Endothelial cell of umbilical vein (primary cell): ENCODE results near the gene CFAP46.

ENCODE experiments used
- CTCF ChIP-seq, 2 donors: IDR thresholded peaks; 1 replicate in 1 of 2; 2 replicates in 1 of 2; pipeline ENCODE4 v1.5.1; 2011; ENCODE audit warnings: low read length in 2 of 2, mild to moderate bottlenecking in 2 of 2, moderate library complexity in 2 of 2, control low read depth in 1 of 2, inconsistent platforms in 1 of 2, low read depth in 1 of 2; ENCODE audit not compliant: insufficient read depth in 1 of 2; ENCODE audit errors: extremely low read depth in 1 of 2
- EZH2 ChIP-seq: IDR thresholded peaks from 2 replicates; pipeline ENCODE4 v1.6.1; 2012; ENCODE audit warnings: borderline replicate concordance, low read depth, mild to moderate bottlenecking, moderate library complexity, low read length, inconsistent platforms; ENCODE audit not compliant: severe bottlenecking
- MAX ChIP-seq: IDR thresholded peaks from 2 replicates; pipeline ENCODE4 v1.6.1; 2011; ENCODE audit not compliant: insufficient read depth, insufficient read length
- POLR2A ChIP-seq: IDR thresholded peaks from 2 replicates; pipeline ENCODE4 v1.6.1; 2012; ENCODE audit warnings: low read depth, mild to moderate bottlenecking, control low read depth, low read length
- POLR2AphosphoS5 ChIP-seq: IDR thresholded peaks from 2 replicates; pipeline ENCODE4 v1.6.1; 2012; ENCODE audit warnings: low read depth, mild to moderate bottlenecking, control low read depth, low read length, moderate library complexity; ENCODE audit not compliant: insufficient read depth

GRCh38 chr10:132873395-132873794, 69.0 kb downstream of the CFAP46 start:
- TF ChIP-seq CTCF (IDR thresholded peaks at IDR 0.05; ENCODE audit: extremely low read depth in 1 of 2, insufficient read depth in 1 of 2, low read depth in 1 of 2, low read length in 2 of 2): no peak
- no peak for TF ChIP-seq POLR2A
- no peak for TF ChIP-seq EZH2
- no peak for TF ChIP-seq POLR2AphosphoS5
- TF ChIP-seq MAX: no peak
